A549 (cell line): ENCODE results near the gene PCED1B.

Source experiments
- BCL3 ChIP-seq: fragments of >200 bp; sonication (Bioruptor Twin); formaldehyde crosslinking; IDR thresholded peaks from 3 replicates; pipeline ENCODE4 v1.6.1; 2016
- CBX8 ChIP-seq: fragments of 200-600 bp; sonication (generic); IDR thresholded peaks from 2 replicates; pipeline ENCODE4 v1.6.1; 2016
- CEBPB ChIP-seq, 2 experiments: fragments of >200 bp in 1 of 2; sonication (Bioruptor Twin) in 1 of 2; formaldehyde crosslinking in 1 of 2; IDR thresholded peaks; 2 replicates each; pipeline ENCODE4 v1.6.1; 2012 to 2016
- CTCF ChIP-seq: fragments of >200 bp; sonication (Bioruptor Twin); formaldehyde crosslinking; IDR thresholded peaks from 3 replicates; pipeline ENCODE4 v1.5.1; 2016
- EHF ChIP-seq: fragments of 250-450 bp; sonication (Bioruptor Pico); IDR thresholded peaks from 2 replicates; pipeline ENCODE4 v1.5.0; 2020; ENCODE audit warnings: mild to moderate bottlenecking
- EP300 ChIP-seq, 2 experiments: fragments of >200 bp; sonication (Bioruptor Twin); formaldehyde crosslinking; IDR thresholded peaks; 2 replicates in 1 of 2; 3 replicates in 1 of 2; pipeline ENCODE4 v1.6.1; 2016 to 2017
- MAX ChIP-seq: IDR thresholded peaks from 2 replicates; pipeline ENCODE4 v1.6.1; 2012
- NFE2L2 ChIP-seq: fragments of 150-350 bp; conservative IDR thresholded peaks from 2 replicates; pipeline ENCODE4 v1.6.1; 2014; ENCODE audit warnings: low read length
- PBX3 ChIP-seq: IDR thresholded peaks from 2 replicates; pipeline ENCODE4 v1.6.1; 2012
- POLR2A ChIP-seq: IDR thresholded peaks from 2 replicates; pipeline ENCODE4 v1.6.1; 2012; ENCODE audit warnings: mild to moderate bottlenecking, low read length
- POLR2AphosphoS2 ChIP-seq: conservative IDR thresholded peaks from 2 replicates; pipeline ENCODE4 v1.6.1; 2012; ENCODE audit warnings: low read length, improper control_type of control experiment, inconsistent platforms
- RCOR1 ChIP-seq: fragments of 150-350 bp; IDR thresholded peaks from 2 replicates; pipeline ENCODE4 v1.6.1; 2014; ENCODE audit warnings: antibody characterized with exemption, low read length, low read depth
- REST ChIP-seq: fragments of 200-600 bp; sonication (generic); IDR thresholded peaks from 2 replicates; pipeline ENCODE4 v1.6.1; 2016; ENCODE audit warnings: antibody characterized with exemption, mild to moderate bottlenecking, moderate library complexity

GRCh38 chr12:47071241-47071852 lies 8.1 kb upstream of the PCED1B start:
- peak; percentile 62 for TF ChIP-seq CTCF
- TF ChIP-seq REST = no peak
- TF ChIP-seq POLR2A = no peak
- no peak for TF ChIP-seq PBX3
- TF ChIP-seq EP300 (IDR thresholded peaks at IDR 0.05) = no peak
- TF ChIP-seq EHF (CRISPR knock-in tag) = no peak
- TF ChIP-seq CEBPB (IDR thresholded peaks at IDR 0.05) = no peak
- TF ChIP-seq RCOR1 = no peak
- 0 out of 2 replicates have a peak, but pooled peaks have one; percentile 29 for TF ChIP-seq MAX
- TF ChIP-seq BCL3 = no peak
- no peak for TF ChIP-seq NFE2L2
- TF ChIP-seq CBX8 = no peak
- no peak for TF ChIP-seq POLR2AphosphoS2
